Bone marrow (tissue), 2 donors: ENCODE measurements around the gene ZNF516.

Source experiments
- DNase-seq, 2 donors: peaks; one replicate each; lab custom pipeline; 2025; lab: John Stamatoyannopoulos, UW

The ZNF516 gene

DNA sequence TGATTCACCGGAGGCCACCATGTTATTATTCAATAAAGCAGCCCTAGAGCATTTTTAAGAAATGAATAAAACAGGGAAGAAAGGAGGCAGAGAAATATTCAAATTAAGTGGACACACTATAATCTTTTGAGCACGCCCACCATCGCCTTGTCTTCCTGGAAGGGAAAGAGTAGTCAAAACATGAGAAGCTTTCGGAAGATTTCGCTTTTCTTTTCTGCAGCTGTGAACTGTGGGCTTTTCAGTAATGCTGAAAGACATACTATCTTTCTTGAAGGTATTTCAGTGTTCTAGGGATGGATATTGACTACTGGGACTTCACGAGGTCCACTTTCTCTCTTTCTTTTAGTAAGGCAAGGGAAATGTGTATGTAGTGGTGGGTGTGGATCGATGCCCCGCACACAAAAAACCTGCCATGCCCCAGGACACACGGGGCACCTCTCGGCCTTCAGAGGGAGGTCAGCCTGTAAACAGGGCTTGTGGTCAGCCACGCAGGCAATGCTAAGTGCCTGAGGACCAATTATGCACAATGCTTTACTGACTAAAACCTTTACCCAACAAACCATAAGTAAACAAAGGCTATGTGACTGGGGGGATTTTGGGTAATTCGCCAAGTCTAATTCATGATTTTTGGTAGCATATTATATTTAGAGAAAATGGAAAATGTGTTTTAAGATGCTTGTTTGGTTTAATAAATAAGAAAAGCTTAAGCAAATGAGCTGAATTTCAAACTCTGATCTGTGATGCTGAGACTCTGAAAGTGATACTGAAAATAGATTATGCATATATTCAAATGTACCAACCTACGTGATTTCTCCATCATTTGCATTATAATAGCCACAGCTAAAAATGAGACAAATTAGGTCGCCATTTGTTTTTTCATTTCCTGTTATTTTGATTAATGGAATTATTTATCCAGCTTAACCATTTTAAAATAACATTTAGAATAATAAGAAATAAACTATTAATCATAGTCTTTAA is 130.5 kb downstream of the ZNF516 start:
- no peak for DNase-seq

GRCh38 chr18:76363436-76364120 is 131.5 kb downstream of the ZNF516 start:
- DNase-seq: no peak

GRCh38 chr18:76362676-76363075 is 132.4 kb downstream of the ZNF516 start:
- no peak for DNase-seq

DNA sequence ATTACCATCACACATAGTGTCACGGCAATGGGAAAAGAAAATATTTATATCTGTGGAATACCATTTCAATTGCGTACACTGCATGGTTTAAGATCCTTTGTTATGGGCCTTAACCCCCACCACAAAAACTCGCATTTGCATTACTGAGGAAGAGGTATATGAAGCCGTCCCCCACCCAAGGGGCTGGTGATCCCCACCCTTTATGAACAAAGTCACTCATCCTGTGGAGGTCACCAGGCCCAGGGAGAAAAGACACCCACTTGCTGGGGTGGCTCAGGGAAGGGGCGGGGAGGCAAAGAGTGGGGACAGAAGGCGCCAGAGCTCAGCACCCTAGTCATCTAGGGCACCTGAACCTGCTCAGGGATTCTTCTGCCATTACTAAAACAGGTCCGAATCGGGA is 133.8 kb downstream of the ZNF516 start:
- DNase-seq: no peak

- no peak for DNase-seq
Measured at GRCh38 chr18:76359909-76360308, 135.1 kb downstream of the ZNF516 start.

GRCh38 chr18:76358774-76359173 is 136.3 kb downstream of the ZNF516 start:
- no peak for DNase-seq

DNA sequence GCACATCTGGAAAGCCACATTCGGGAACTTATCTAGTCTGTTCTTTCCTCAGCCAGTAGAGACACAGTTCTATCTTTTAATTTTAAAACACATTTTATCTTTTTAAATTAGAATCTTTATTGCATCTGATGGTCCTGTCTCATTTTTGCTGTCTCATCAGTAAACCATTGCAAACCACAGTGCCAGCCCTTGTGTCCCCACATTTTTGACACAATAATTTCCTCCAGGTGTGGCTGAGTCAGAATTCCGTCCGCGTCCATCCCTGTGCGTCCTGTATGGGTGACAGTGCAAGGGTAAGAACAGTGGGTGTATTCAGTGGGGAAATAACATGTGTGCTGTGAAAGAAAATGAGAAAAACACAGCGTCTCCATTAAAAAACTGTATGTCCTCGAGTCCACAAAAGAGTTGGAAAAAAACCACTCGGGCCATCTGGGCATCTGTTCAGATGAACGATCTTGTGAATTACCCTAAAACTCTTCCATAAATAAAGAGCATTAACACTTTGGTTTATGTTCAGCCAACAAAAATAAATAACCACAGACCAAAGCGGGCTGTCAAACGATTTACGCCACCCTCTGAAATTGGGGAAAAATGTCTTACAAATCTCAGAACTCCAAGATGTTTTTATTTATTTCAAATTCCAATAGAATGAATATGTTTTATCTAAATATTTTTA is 137.3 kb downstream of the ZNF516 start:
- DNase-seq: no peak

GRCh38 chr18:76357174-76357573 is 137.9 kb downstream of the ZNF516 start:
- no peak for DNase-seq

DNA sequence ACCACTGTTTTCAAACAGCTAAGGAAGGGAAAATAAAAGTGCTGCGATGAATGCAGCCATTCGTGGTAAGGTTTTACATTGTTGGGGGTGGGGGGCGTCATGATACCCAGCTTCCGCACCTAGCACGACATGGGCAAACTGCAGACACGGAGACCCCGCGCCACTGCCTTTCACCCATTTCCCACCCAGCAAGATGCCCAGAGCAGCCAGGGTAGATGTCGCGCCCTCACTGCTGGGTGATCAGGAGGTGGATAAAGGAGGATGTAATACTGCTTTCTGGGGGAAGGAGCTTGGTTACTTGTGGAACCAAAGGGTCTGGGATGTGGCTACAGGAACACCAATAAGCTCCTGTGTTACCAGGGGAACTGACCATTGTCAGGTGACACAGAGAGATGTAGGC is 138.4 kb downstream of the ZNF516 start:
- DNase-seq: no peak

GRCh38 chr18:76354348-76354747 is 140.7 kb downstream of the ZNF516 start:
- no peak for DNase-seq

DNA sequence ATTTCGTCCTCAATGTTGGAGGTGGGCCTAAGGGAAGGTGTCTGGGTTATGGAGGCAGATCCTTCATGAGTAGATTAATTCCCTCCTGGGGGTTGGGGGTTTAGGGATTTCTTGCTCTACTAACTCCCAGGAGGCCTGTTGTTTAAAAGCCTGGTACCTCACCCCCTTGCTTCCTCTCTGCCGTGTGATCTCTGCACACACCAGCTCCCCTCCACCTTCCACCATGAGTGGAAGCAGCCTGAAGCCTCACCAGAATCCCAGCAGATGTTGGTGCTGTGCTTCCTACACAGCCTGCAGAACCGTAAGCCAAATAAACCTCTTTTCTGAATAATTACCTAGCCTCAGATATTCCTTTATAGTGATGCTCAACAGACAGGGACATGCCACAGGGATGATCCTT is 141.5 kb downstream of the ZNF516 start:
- DNase-seq: no peak

DNA sequence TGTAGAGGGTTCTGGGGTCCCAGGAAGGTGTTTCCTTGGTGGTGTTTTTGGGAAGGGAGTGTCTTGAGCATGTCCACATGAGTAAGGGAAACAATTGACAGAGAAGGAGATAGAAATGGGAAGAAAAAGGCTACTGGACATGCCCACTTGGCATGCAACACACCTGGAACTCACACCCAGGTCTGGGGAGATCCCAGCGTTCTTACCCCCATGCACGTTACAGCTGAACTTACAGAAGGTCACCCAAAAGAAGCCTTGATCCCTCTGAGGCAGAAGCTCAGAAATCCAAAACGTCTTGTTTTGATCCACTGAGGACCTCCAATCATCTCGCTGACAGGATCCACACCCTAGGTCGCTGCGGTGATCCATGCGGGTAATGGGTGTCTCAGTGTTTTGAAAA is 142.0 kb downstream of the ZNF516 start:
- no peak for DNase-seq

GRCh38 chr18:76351961-76352581 is 143.0 kb downstream of the ZNF516 start:
- DNase-seq: no peak

DNA sequence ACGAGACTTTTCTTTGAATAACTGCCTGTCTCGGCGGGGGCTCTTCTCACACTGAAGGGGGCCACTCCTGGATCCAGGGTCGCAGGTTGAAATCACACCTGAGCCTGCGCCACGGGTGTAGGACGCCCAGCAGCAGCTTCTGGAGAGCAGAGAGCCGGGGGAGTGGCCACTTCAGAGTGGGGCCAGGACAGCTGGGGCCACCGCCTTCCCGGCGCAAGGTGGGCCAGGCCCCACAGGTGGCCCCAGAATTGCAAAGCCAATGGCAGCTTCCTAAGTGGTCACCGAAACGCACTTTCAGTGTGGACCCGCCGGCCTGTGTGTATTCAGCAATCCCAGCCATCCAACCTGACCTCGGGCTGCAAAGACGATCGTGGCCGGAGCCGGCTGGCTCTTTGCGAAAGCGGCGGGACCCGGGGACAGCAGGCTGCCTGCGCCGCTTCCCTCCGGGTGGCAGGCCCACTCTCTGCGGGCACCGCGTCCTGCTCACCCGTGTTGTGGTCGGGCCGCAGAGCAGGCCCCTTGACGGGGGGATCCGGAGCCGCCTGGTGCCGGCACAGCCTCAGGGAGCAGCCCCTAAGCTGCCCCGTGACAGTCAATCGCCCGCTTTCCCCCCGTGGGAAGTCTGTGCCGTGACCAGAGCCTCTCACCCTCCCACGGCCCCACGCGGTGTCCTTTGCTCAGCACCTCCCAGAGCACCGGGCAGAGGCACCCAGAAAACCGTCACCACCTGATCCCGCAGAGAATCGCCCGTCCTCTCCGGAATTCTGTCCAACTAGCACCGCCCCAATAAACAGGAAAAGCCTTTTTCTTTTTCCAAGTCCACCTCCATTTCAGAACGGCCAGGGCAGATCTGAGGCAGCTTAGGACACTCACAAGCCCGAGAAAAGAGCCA is 144.7 kb downstream of the ZNF516 start:
- DNase-seq: no peak

DNA sequence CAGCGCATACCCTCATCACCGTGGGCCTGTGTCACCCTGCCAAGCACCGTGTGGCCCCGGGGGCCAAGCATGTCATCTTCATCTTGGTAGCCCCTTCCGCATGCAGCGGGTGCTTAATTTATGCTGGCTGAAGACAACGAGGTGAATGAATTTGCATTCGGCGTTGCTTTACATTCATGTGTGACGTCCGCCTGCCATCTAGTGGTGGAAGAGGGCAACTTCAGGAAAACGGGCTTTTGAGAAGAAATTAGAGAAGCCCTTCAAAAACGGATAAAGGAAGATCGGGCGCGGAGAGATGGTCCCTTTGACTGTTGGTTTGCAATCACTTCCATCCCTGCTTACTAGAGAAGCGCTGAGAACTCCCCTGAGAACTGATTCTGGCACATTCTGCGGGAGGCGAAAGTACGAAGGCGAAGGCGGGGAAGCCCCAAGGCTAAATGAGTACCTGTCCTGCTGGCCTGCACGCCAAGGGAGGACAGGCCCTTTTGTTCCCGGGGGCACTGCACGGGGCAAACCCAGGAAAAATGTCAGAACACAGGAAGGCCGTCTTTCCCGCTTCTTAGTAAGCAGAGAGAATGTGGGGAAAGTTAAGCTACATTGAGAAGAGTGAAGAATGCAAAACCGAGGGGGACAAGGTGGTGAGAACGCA is 145.9 kb downstream of the ZNF516 start:
- DNase-seq: peak; percentile 9 to 24

GRCh38 chr18:76348267-76349066 is 146.6 kb downstream of the ZNF516 start:
- DNase-seq: no peak

DNA sequence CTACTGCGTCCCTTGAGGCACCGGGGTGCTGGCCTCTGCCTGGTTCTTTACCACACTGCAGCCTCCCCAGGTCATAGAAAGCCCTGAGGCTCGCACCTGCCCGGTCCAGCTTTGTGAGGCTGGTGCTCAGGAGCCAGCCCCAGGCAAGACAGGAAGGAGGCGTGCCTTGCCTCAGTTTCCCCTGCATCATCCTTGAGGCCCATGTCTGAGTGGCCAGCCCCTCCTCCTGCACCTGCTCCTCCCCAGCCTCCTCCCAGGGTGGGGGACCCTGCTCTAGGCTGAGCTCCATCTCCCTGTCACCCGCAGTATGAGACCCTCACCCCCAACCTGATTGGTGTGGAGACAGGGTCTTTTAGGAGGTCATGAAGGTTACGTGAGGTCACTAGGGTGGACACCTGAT is 147.7 kb downstream of the ZNF516 start:
- no peak for DNase-seq

GRCh38 chr18:76346490-76347130 is 148.4 kb downstream of the ZNF516 start:
- DNase-seq: no peak

- DNase-seq: no peak
Measured at GRCh38 chr18:76345901-76346300, 149.1 kb downstream of the ZNF516 start.
